Kidney epithelial cell (primary cell): ENCODE data around the gene ALPL. TPM values are rescaled to one million over a fixed set of nuclear protein-coding genes. Genes with fewer than 3 reads are reported as not detected.

ENCODE experiments used
- DNase-seq: peaks from one replicate; pipeline ENCODE4 v3.0.0-alpha.2; 2010; ENCODE audit warnings: low read depth
- H3K27me3 ChIP-seq: 2 replicates; pipeline ENCODE4 v1.6.0; 2011; ENCODE audit warnings: low read length; ENCODE audit not compliant: control insufficient read depth, insufficient read depth
- H3K36me3 ChIP-seq: 2 replicates; pipeline ENCODE4 v1.5.1; 2011; ENCODE audit warnings: low read length; ENCODE audit not compliant: control insufficient read depth, insufficient read depth
- H3K4me3 ChIP-seq: 2 replicates; pipeline ENCODE4 v1.5.1; 2011; ENCODE audit warnings: low read depth, mild to moderate bottlenecking, control low read depth, low read length
- total RNA-seq: library from RNA; depleted of rRNA; stranded (reverse); fragments of >200 nt; gene quantifications from 2 replicates; pipeline ENCODE4 v1.2.3, GENCODE V29; 2015
- TF ChIP-seq, protein P1 (sequence below): IDR thresholded peaks from 2 replicates; pipeline ENCODE4 v1.5.1; 2011; ENCODE audit warnings: mild to moderate bottlenecking, moderate library complexity, low read length, control low read depth, inconsistent platforms; ENCODE audit not compliant: insufficient read depth, poor library complexity, severe bottlenecking

The ALPL gene
- total RNA-seq, 1 donor from 2014 or later: 5.1 TPM

DNA sequence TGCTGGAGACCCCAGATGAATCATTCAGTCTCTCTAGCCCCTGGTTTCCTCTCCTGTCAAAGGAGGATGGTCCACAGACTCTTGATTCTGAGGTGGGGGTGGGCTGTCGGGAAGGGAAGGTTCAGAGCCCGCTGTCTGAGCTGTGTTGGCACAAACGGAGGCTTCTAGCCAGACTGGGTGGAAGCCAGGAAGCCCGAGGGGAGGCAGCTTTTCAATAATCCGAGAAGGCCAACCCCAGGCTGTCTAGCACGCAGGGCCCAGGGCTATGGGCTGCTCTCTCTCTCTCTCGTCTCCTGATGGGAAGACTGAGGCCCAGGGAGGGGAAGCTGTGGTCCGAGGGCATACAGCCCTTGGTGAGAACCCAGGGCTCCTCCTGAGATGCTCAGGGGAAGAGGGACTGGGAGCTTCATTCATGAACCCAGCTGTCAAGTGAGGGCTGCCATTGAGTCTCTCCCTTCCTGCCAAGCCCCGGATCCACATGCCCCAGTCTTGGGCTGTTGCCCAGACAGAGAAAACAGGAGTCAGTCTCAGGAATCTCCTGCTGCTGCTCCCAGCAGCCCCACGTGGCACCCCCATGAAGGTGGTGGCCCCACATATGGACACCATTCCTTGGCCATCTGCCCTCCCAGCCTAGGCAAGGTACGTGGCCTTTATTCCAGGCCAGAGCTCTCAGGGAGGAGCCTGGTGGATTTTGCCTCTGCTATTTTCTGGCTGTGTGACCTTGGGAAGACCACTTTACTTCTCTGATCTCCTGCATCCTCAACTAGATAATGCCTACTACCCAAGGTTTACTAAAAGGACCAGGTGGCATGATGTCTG is 115.6 kb downstream of the ALPL start:
- Histone ChIP-seq H3K36me3 (no peaks in the 10 kb centered on the region), H3K27me3 (peaks cover 10% of the 10 kb centered on the region), H3K4me3 (no peak overlapping the region)
- TF ChIP-seq, protein P1, sequence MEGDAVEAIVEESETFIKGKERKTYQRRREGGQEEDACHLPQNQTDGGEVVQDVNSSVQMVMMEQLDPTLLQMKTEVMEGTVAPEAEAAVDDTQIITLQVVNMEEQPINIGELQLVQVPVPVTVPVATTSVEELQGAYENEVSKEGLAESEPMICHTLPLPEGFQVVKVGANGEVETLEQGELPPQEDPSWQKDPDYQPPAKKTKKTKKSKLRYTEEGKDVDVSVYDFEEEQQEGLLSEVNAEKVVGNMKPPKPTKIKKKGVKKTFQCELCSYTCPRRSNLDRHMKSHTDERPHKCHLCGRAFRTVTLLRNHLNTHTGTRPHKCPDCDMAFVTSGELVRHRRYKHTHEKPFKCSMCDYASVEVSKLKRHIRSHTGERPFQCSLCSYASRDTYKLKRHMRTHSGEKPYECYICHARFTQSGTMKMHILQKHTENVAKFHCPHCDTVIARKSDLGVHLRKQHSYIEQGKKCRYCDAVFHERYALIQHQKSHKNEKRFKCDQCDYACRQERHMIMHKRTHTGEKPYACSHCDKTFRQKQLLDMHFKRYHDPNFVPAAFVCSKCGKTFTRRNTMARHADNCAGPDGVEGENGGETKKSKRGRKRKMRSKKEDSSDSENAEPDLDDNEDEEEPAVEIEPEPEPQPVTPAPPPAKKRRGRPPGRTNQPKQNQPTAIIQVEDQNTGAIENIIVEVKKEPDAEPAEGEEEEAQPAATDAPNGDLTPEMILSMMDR: no peak
- no peak for DNase-seq

DNA sequence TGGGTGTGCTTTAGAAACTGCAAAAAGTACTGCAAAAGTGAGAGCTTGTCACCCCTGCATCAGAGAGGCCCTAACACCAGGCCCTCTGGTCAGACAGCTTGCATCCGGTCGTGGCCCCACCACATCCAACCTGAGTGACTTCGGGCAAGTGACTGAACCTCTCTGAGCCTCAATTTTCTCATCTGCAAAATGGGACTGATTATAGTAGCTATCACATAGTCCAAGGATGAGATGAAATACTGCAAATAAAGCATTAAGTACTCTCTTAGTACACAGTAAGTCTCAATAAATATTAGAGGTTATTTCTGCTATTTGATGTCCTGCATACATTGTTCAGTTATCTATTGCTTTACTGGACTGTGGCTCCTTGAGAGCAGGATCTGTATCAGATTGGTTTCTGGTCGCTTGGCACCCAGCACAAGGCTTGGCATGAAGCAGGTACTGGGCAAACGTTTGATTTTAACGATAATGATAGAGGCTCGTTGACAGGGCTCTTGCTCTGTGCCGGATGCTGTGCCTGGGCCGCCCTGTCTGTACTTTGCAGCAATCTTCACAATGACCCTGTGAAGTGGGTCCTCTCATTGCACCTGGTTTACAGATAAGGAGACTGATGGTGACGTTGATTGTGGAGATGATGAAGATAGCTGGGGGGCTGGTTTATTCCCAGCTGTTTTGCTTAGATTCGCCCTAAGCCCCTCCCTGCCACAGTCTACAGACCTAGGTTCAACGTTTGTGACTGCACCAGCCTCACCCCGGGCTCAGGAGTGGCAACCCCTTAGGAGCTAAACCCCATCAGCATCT is 116.4 kb downstream of the ALPL start:
- no peaks in the 10 kb centered on the region for H3K36me3 ChIP-seq
- H3K4me3 ChIP-seq: no peak overlapping the region
- no peak for DNase-seq
- TF ChIP-seq, protein P1: no peak
- H3K27me3 ChIP-seq: peaks cover 7% of the 10 kb centered on the region

DNA sequence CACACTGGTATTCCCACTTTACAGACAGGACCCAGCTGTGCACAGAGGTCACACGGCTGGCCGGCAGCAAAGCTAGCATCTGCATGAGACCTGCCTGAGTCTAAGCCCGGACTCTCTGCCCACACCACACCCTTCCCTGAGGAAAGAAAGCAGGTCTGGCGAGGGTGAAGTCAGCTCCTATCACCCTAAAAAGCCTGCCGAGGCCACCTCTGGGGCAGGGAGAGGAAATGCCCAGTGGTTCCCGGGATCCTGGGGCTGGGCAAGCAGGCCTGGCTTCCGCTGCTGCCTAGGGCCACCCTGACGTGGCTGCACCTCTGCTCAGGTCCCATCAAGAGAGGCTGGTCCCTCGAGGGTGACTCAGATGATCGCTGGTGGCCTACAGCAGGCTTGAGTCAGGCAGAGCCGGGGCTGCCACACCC is 117.7 kb downstream of the ALPL start:
- Histone ChIP-seq H3K27me3 (peaks cover 5% of the 10 kb centered on the region), H3K4me3 (no peak overlapping the region), H3K36me3 (no peaks in the 10 kb centered on the region)
- DNase-seq: no peak
- TF ChIP-seq, protein P1: no peak

Other genes starting within 250 kb of the ALPL start
- 181 and 185 TPM in 2 replicates for gene ECE1, start 219.0 kb upstream of the ALPL start, total RNA-seq
- gene NBPF3, start 69.3 kb upstream of the ALPL start, total RNA-seq: 10.2 and 12.2 TPM in 2 replicates
- 7.1 and 9.0 TPM in 2 replicates for gene RAP1GAP, start 159.9 kb downstream of the ALPL start, total RNA-seq